GM12878 (cell line): ENCODE results near the gene INTU. TPM values are rescaled to one million over a fixed set of nuclear protein-coding genes. Genes with fewer than 3 reads are reported as not detected.

Experiments used
- ATAC-seq: fragments of 200-7000 bp; cut with Tn5 transposase; 3 replicates; pipeline ENCODE4 v1.9.1; 2020; ENCODE audit warnings: mild to moderate bottlenecking, moderate library complexity
- BruUV-seq: library from RNA; stranded (reverse); fragments of 400-500 nt; replicated peaks from 2 replicates; lab custom pipeline; 2021; lab: Mats Ljungman, UMichigan
- CTCF ChIA-PET: fragments of 300-600 bp; sonication (Branson Sonifier 250); formaldehyde crosslinking; extraction: SDS; loops from one replicate; lab custom pipeline; 2021; ENCODE audit warnings: inconsistent platforms; lab: Yijun Ruan, JAX
- POLR2A ChIA-PET: fragments of 350-600 bp; formaldehyde crosslinking; extraction: SDS; loops from one replicate; lab custom pipeline; 2021; ENCODE audit warnings: inconsistent platforms; lab: Charles Lee
- RAD21 ChIA-PET: fragments of 300-600 bp; sonication (Branson Sonifier 250); formaldehyde crosslinking; loops from one replicate; lab custom pipeline; 2023; ENCODE audit warnings: antibody characterized with exemption; ENCODE audit not compliant: unreplicated experiment; lab: Charles Lee
- SMC1A ChIA-PET: fragments of 300-600 bp; sonication (Branson Sonifier 250); formaldehyde crosslinking; loops from one replicate; lab custom pipeline; 2023; ENCODE audit not compliant: unreplicated experiment, uncharacterized antibody; lab: Charles Lee
- DNase-seq: peaks from one replicate; pipeline ENCODE4 v3.0.0-alpha.2; 2011; ENCODE audit warnings: low read depth, low spot score
- FAIRE-seq: peaks from 3 replicates; lab custom pipeline; 2011; peaks lifted over from hg19 to GRCh38; lab: Jason Lieb, UNC
- H2AFZ ChIP-seq: 2 replicates; pipeline ENCODE4 v1.6.0; 2011; ENCODE audit warnings: low read depth, low read length, control low read depth; ENCODE audit not compliant: control insufficient read depth
- H3K27ac ChIP-seq: 2 replicates; pipeline ENCODE4 v1.5.1; 2011; ENCODE audit warnings: control low read depth; ENCODE audit not compliant: control insufficient read depth, insufficient read depth
- H3K27me3 ChIP-seq, 2 experiments: replicated peaks in 1 of 2; 2 replicates each; pipeline versions ENCODE4 v1.6.0 to v1.6.1; 2011; ENCODE audit warnings: low read length in 1 of 2; ENCODE audit not compliant: control insufficient read depth in 2 of 2, insufficient read depth in 2 of 2
- H3K36me3 ChIP-seq, 2 experiments: 2 replicates each; pipeline ENCODE4 v1.5.1; 2011; ENCODE audit warnings: low read length in 1 of 2; ENCODE audit not compliant: control insufficient read depth in 2 of 2, insufficient read depth in 2 of 2
- H3K4me1 ChIP-seq: 2 replicates; pipeline ENCODE4 v1.6.1; 2011; ENCODE audit warnings: mild to moderate bottlenecking, low read length, moderate library complexity, mixed read lengths; ENCODE audit not compliant: control insufficient read depth, insufficient read depth
- H3K4me2 ChIP-seq: 2 replicates; pipeline ENCODE4 v1.6.0; 2011; ENCODE audit warnings: control low read depth; ENCODE audit not compliant: control insufficient read depth, insufficient read depth
- H3K4me3 ChIP-seq: fragments of 200-600 bp; sonication (generic); 2 replicates; pipeline ENCODE4 v1.5.1; 2016
- H3K79me2 ChIP-seq: 2 replicates; pipeline ENCODE4 v1.6.0; 2011; ENCODE audit warnings: low read length; ENCODE audit not compliant: control insufficient read depth, insufficient read depth
- H3K9ac ChIP-seq: 2 replicates; pipeline ENCODE4 v1.8.0; 2011; ENCODE audit warnings: low read length, control low read depth, mixed read lengths; ENCODE audit not compliant: control insufficient read depth, insufficient read depth
- H3K9me3 ChIP-seq: replicated peaks from 3 replicates; pipeline ENCODE4 v1.5.1; 2011; ENCODE audit warnings: mild to moderate bottlenecking, low read length; ENCODE audit not compliant: control insufficient read depth, insufficient read depth
- H4K20me1 ChIP-seq: 2 replicates; pipeline ENCODE4 v1.6.0; 2011; ENCODE audit not compliant: control insufficient read depth, insufficient read depth
- ATF7 ChIP-seq: fragments of 450-650 bp; IDR thresholded peaks from 2 replicates; pipeline ENCODE4 v1.6.1; 2016; ENCODE audit warnings: low read depth, mild to moderate bottlenecking
- CBX5 ChIP-seq: sonication (generic); IDR thresholded peaks from 2 replicates; pipeline ENCODE4 v1.6.1; 2016; ENCODE audit warnings: low read depth, moderate library complexity, mild to moderate bottlenecking, inconsistent platforms
- CEBPB ChIP-seq, 2 experiments: fragments of 150-350 bp in 1 of 2; IDR thresholded peaks; 2 replicates each; pipeline ENCODE4 v1.6.1; 2012 to 2014; ENCODE audit warnings: low read depth in 2 of 2, low read length in 2 of 2, borderline replicate concordance in 1 of 2, inconsistent platforms in 1 of 2
- E4F1 ChIP-seq: fragments of 450-650 bp; IDR thresholded peaks from 2 replicates; pipeline ENCODE4 v1.6.1; 2018; ENCODE audit warnings: borderline replicate concordance, mild to moderate bottlenecking; ENCODE audit not compliant: partially characterized antibody
- FOS ChIP-seq: IDR thresholded peaks from 3 replicates; pipeline ENCODE4 v1.6.1; 2011; ENCODE audit warnings: borderline replicate concordance; ENCODE audit not compliant: insufficient read length; ENCODE audit errors: extremely low read depth
- FOXM1 ChIP-seq: IDR thresholded peaks from 2 replicates; pipeline ENCODE4 v1.6.1; 2012; ENCODE audit warnings: low read depth, mild to moderate bottlenecking, inconsistent platforms, low read length, moderate library complexity
- GATAD2B ChIP-seq: fragments of 450-650 bp; conservative IDR thresholded peaks from 2 replicates; pipeline ENCODE4 v1.6.1; 2017; ENCODE audit warnings: low read depth, mild to moderate bottlenecking, moderate library complexity
- HDAC6 ChIP-seq: fragments of 200-600 bp; sonication (generic); IDR thresholded peaks from one replicate; pipeline ENCODE4 v1.8.0; 2017; ENCODE audit warnings: antibody characterized with exemption; ENCODE audit not compliant: unreplicated experiment
- NFIC ChIP-seq: IDR thresholded peaks from 2 replicates; pipeline ENCODE4 v1.6.1; 2012; ENCODE audit warnings: low read depth, mild to moderate bottlenecking, inconsistent platforms, low read length, moderate library complexity
- PKNOX1 ChIP-seq: fragments of 450-650 bp; IDR thresholded peaks from 2 replicates; pipeline ENCODE4 v1.6.1; 2016; ENCODE audit warnings: mild to moderate bottlenecking
- PML ChIP-seq: IDR thresholded peaks from 2 replicates; pipeline ENCODE4 v1.6.1; 2012; ENCODE audit warnings: low read length, inconsistent platforms
- POLR2A ChIP-seq: IDR thresholded peaks from 2 replicates; pipeline ENCODE4 v1.6.1; 2011; ENCODE audit warnings: low read depth, mild to moderate bottlenecking, low read length
- POLR2AphosphoS5 ChIP-seq: IDR thresholded peaks from 2 replicates; pipeline ENCODE4 v1.6.1; 2011; ENCODE audit warnings: mild to moderate bottlenecking, low read length, inconsistent platforms
- SKIL ChIP-seq: fragments of 450-650 bp; IDR thresholded peaks from 2 replicates; pipeline ENCODE4 v1.6.1; 2017; ENCODE audit warnings: mild to moderate bottlenecking, low read depth, inconsistent platforms; ENCODE audit not compliant: poor library complexity, severe bottlenecking
- SREBF2 ChIP-seq: IDR thresholded peaks from 2 replicates; pipeline ENCODE4 v1.6.1; 2012; ENCODE audit warnings: mild to moderate bottlenecking, low read length
- SRF ChIP-seq, 2 experiments: IDR thresholded peaks; 2 replicates each; pipeline ENCODE4 v1.6.1; 2011; ENCODE audit warnings: low read depth in 2 of 2, low read length in 2 of 2, mild to moderate bottlenecking in 1 of 2, moderate library complexity in 1 of 2
- STAT1 ChIP-seq: fragments of 450-650 bp; conservative IDR thresholded peaks from 2 replicates; pipeline ENCODE4 v1.6.1; 2014; ENCODE audit warnings: antibody characterized with exemption, mild to moderate bottlenecking
- USF2 ChIP-seq: IDR thresholded peaks from 2 replicates; pipeline ENCODE4 v1.6.1; 2011; ENCODE audit warnings: low read depth, low read length, improper control_type of control experiment, borderline replicate concordance
- WGBS: methylation state at CpG from one replicate; pipeline ENCODE4 v1.1.6; 2016; ENCODE audit warnings: low lambda C conversion rate; ENCODE audit not compliant: insufficient replicate concordance, insufficient coverage; ENCODE audit errors: missing lambda C conversion rate; 5-methylcytosine and 5-hydroxymethylcytosine counted together
- in situ Hi-C: fragments of 300-500 bp; cut with MboI; formaldehyde crosslinking; loops from 9 replicates; pipeline ENCODE4 v1.14.3; 2018; ENCODE audit warnings: mixed read lengths
- intact Hi-C: fragments of 100-400 bp; cut with micrococcal nuclease; formaldehyde crosslinking; loops from one replicate; pipeline ENCODE4 v1.14.2; 2022; ENCODE audit not compliant: unreplicated experiment
- polyA plus RNA-seq, 11 experiments: library from polyadenylated mRNA; depleted of rRNA in 4 of 11; unstranded in 6 of 11; stranded (reverse) in 5 of 11; fragments of >200 nt; fragmentation: Nextera tagmentation in 4 of 11; fragmentation: Illumina TruSeq in 1 of 11; extraction: Ambion mirVana in 4 of 11; extraction: Trizol in 1 of 11; gene quantifications; 1 replicate in 1 of 11; 2 replicates in 10 of 11; pipeline versions ENCODE4 v1.2.1 to v1.2.3, GENCODE V29; 2011 to 2016; ENCODE audit warnings: inconsistent platforms in 2 of 11, missing spikeins in 2 of 11, low read depth in 1 of 11
- total RNA-seq, 4 experiments: library from RNA; depleted of rRNA in 3 of 4; stranded (reverse); fragments of >200 nt in 3 of 4; fragmentation: Illumina TruSeq in 1 of 4; extraction: Trizol in 1 of 4; gene quantifications; 2 replicates each; pipeline versions ENCODE4 v1.2.1 to v1.2.3, GENCODE V29; 2013 to 2021

Gene INTU
- total and polyA plus RNA-seq, 10 of the 15 experiments (the other 5 are each of a cell fraction or from before 2014, with no cell fraction given) = under 0.01 to 0.15 (median 0.01) TPM; not detected in 4

GRCh38 chr4:127630152-127630551, 2.6 kb upstream of the INTU start:
- intact Hi-C loops (no loop called here), in situ Hi-C loops (no loop called here)
- Histone ChIP-seq H2AFZ (no peak overlapping the region), H3K27ac (no peak overlapping the region), H3K4me3 (no peak overlapping the region), H3K9me3 (no peaks in the 10 kb centered on the region; the same call in 2 of the 3 replicates), H3K27me3 (peaks cover 0 to 2% of the 10 kb centered on the region in 2 experiments; a peak in 2 of 4 replicates), H3K4me1 (no peaks in the 10 kb centered on the region), H4K20me1 (no peaks in the 10 kb centered on the region), H3K79me2 (no peaks in the 10 kb centered on the region), H3K4me2 (no peak overlapping the region), H3K9ac (no peak overlapping the region), H3K36me3 (no peaks in the 10 kb centered on the region)
- ATAC-seq = no peak
- 48% methylated on average over 5 of the region's 5 CpGs for WGBS
- no peak for DNase-seq
- RAD21 ChIA-PET = no interaction called here
- CTCF ChIA-PET = no interaction called here
- SMC1A ChIA-PET = interaction anchor here (1.5 kb wide), 1 partner anchor 102 kb away, joined by 4 read pairs; no protein-coding TSS in a partner anchor
- no peak for FAIRE-seq
- no peak for TF ChIP-seq ATF7
- no peak for TF ChIP-seq PKNOX1
- TF ChIP-seq NFIC = no peak
- TF ChIP-seq E4F1 = no peak
- TF ChIP-seq STAT1 = no peak
- no peak for TF ChIP-seq SREBF2
- TF ChIP-seq CEBPB (IDR thresholded peaks at IDR 0.05; ENCODE audit: borderline replicate concordance in 1 of 2, low read depth in 2 of 2, low read length in 2 of 2) = no peak
- TF ChIP-seq FOXM1 = no peak
- TF ChIP-seq POLR2AphosphoS5 = no peak
- TF ChIP-seq HDAC6 = no peak
- no peak for TF ChIP-seq SKIL
- TF ChIP-seq SRF (IDR thresholded peaks at IDR 0.05; ENCODE audit: low read depth in 2 of 2, low read length in 2 of 2) = no peak
- TF ChIP-seq FOS = no peak
- TF ChIP-seq USF2 = no peak
- no peak for TF ChIP-seq CBX5
- no peak for TF ChIP-seq GATAD2B
- TF ChIP-seq PML = no peak
- TF ChIP-seq POLR2A = no peak
- POLR2A ChIA-PET = no interaction called here
- BruUV-seq = no TSS peak
